OCI-M2 (cell line): ENCODE measurements around the gene OR1S2.
"Not testable (repeated sequence)": the region's sequence is repeated elsewhere in the genome, so short reads cannot be mapped to it uniquely, and the experiment has no call there.

Source experiments
- DNase-seq: peaks from one replicate; lab custom pipeline; 2025; ENCODE audit not compliant: unreplicated experiment; lab: John Stamatoyannopoulos, UW

OR1S2 gene

GRCh38 chr11:58204042-58204441 is at the start of gene OR1S2:
Gene OR1S2 (minus strand): TSS chr11:58204142. CDS start chr11:58204142, 0 bp downstream.
- no peak for DNase-seq

GRCh38 chr11:58243954-58244353 is 40.0 kb upstream of the OR1S2 start:
- DNase-seq, result no peak

- DNase-seq, result no peak
Observed at GRCh38 chr11:58227956-58228615, 24.1 kb upstream of the OR1S2 start.

- DNase-seq, result no peak
Observed at GRCh38 chr11:58222721-58223120, 18.8 kb upstream of the OR1S2 start.

- DNase-seq, result no peak
Observed at GRCh38 chr11:58216476-58216875, 12.5 kb upstream of the OR1S2 start.

- not testable (repeated sequence) for DNase-seq
Observed at GRCh38 chr11:58212420-58212819, 8.5 kb upstream of the OR1S2 start, which contains the start of gene OR1S1. Gene OR1S1 (plus strand): TSS chr11:58212720.

GRCh38 chr11:58199271-58199670 is 4.7 kb downstream of the OR1S2 start:
- no peak for DNase-seq

- no peak for DNase-seq
Observed at GRCh38 chr11:58195939-58196338, 8.0 kb downstream of the OR1S2 start.

GRCh38 chr11:58193391-58193790 is 10.6 kb downstream of the OR1S2 start:
- no peak for DNase-seq

GRCh38 chr11:58192229-58192628 is 11.7 kb downstream of the OR1S2 start:
- no peak for DNase-seq

GRCh38 chr11:58188770-58189169 is 15.2 kb downstream of the OR1S2 start, which contains the start of gene OR9Q2:
Gene OR9Q2 (plus strand): TSS chr11:58189070. CDS start chr11:58190491, 1,421 bp downstream.
- DNase-seq, result no peak

- no peak for DNase-seq
Observed at GRCh38 chr11:58186938-58187337, 17.0 kb downstream of the OR1S2 start.

- no peak for DNase-seq
Observed at GRCh38 chr11:58179648-58180047, 24.3 kb downstream of the OR1S2 start.

GRCh38 chr11:58178444-58178843 is 25.5 kb downstream of the OR1S2 start:
- DNase-seq, result no peak

- DNase-seq, result no peak
Observed at GRCh38 chr11:58177409-58178054, 26.4 kb downstream of the OR1S2 start.

- DNase-seq, result no peak
Observed at GRCh38 chr11:58165504-58166106, 38.3 kb downstream of the OR1S2 start.

GRCh38 chr11:58164990-58165389 is 39.0 kb downstream of the OR1S2 start:
- no peak for DNase-seq

GRCh38 chr11:58164389-58164788 is 39.6 kb downstream of the OR1S2 start:
- no peak for DNase-seq
